ENCODE results near the gene ANK3.
A peak's percentile ranks its signal among the peaks of the same experiment; 100 is the strongest.

The ANK3 gene

GRCh38 chr10:60414877-60415585 is 25.4 kb upstream of the ANK3 start:
- no peak overlapping the region for H3K27ac ChIP-seq
- DNase-seq (ENCODE audit: low read depth, low spot score): peak; percentile 55

GRCh38 chr10:60414111-60414510 is 24.4 kb upstream of the ANK3 start:
- no peak for DNase-seq (ENCODE audit: low read depth, low spot score)
- no peak overlapping the region for H3K27ac ChIP-seq

- no peak for DNase-seq (ENCODE audit: low read depth, low spot score)
- H3K27ac ChIP-seq: no peak overlapping the region
Measured at GRCh38 chr10:60413306-60414012, 23.8 kb upstream of the ANK3 start.

- DNase-seq (ENCODE audit: low read depth, low spot score): no peak
- H3K27ac ChIP-seq: no peak overlapping the region
Measured at GRCh38 chr10:60410970-60411369, 21.3 kb upstream of the ANK3 start.

DNA sequence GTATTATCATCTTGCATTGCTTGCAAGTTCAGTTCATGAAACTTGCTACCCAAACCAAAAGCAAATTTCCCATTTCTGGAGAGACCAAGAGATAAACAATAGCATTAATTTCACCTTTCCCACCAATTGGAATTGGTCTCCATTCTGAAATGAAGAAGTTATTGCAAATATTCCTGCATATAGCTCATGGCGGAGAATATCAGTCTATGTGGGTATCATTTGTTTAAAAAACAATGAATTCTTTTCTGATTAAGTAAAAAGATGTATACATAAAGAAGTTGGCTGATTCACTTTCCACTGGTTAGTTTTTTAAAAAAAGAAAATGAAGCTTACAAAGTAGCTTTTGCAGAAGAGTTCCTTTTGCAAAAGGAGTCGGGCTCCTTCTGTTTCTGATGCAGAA is 19.5 kb upstream of the ANK3 start:
- no peak for DNase-seq (ENCODE audit: low read depth, low spot score)

DNA sequence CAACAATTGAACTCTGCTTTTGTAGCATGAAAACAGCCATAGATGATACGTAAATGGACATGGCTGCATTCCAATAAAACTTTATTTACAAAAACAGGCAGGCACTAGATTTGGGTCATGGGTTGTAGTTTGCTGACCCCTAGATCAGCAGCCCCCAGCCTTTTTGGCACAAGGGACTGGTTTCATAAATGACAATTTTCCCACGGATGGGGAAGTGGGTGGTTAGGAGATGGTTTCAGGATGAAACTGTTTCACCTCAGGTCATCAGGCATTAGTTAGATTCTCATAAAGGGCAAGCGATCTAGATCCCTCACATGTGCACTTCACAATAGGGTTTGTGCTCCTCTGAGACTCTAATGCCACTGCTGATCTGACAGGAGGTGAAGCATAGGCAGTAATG is 16.5 kb upstream of the ANK3 start:
- H3K27ac ChIP-seq: no peak overlapping the region
- no peak for DNase-seq (ENCODE audit: low read depth, low spot score)

More for the DNA sequence above, 19.5 kb upstream of the ANK3 start:
- H3K27ac ChIP-seq: no peak overlapping the region

DNA sequence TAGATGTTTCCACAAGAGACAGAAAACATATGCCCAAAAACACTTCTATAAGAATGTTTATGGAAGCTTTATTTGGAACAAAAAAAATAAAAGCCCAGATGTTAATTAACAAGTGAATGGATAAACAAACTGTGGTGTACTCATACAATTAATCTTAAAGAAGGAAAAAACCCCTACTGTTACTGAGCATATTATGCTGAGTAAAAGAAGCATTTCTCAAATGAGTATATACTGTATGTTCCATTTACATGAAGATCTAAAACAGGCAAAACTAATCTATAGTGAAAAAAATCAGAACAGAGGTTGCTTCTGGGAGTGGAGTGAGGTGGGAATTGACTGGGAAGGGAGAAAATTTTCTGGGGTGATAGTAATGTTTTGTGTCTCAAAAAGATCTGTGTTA is 15.5 kb upstream of the ANK3 start:
- DNase-seq (ENCODE audit: low read depth, low spot score): no peak
- no peak overlapping the region for H3K27ac ChIP-seq

DNA sequence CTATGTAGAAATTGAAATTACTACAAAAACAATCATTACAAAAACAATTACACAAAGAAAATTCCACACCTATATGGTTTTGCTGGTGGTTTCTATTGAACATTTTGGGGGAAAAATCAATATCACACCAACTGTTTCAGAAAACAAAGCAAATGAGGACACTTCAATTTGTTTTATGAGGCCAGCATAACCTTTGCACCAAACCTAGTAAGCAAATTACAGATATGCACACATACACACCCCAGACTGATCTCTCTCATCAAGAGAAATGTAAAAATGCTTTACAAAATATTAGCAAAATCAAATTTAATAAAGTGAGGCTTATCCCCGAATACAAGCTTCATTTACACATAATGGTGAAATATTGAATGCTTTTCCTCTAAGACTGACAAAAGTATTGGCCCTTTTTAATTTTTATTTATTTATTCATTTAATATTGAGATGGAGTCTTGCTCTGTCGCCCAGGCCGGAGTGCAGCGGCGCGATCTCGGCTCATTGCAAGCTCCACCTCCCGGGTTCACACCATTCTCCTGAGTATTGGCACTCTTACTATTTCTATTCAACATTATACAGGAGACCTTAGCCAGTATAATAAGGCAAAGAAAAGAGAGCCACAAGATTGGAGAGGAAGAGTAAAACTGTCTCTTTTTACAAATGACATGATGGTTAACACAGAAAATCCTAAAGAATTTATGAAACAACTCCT is 13.6 kb upstream of the ANK3 start:
- H3K27ac ChIP-seq: no peak overlapping the region
- no peak for DNase-seq (ENCODE audit: low read depth, low spot score)

- DNase-seq (ENCODE audit: low read depth, low spot score): no peak
Measured at GRCh38 chr10:60400366-60400765, 10.7 kb upstream of the ANK3 start.

GRCh38 chr10:60399328-60399727 is 9.7 kb upstream of the ANK3 start:
- DNase-seq (ENCODE audit: low read depth, low spot score): no peak
- H3K27ac ChIP-seq: no peak overlapping the region

More at GRCh38 chr10:60400366-60400765, 10.7 kb upstream of the ANK3 start:
- H3K27ac ChIP-seq: no peak overlapping the region

- no peak overlapping the region for H3K27ac ChIP-seq
- no peak for DNase-seq (ENCODE audit: low read depth, low spot score)
Measured at GRCh38 chr10:60397792-60398191, 8.1 kb upstream of the ANK3 start.

GRCh38 chr10:60396766-60397165 is 7.1 kb upstream of the ANK3 start:
- DNase-seq (ENCODE audit: low read depth, low spot score): no peak
- no peak overlapping the region for H3K27ac ChIP-seq

- no peak for DNase-seq (ENCODE audit: low read depth, low spot score)
Measured at GRCh38 chr10:60395711-60396110, 6.0 kb upstream of the ANK3 start.

DNA sequence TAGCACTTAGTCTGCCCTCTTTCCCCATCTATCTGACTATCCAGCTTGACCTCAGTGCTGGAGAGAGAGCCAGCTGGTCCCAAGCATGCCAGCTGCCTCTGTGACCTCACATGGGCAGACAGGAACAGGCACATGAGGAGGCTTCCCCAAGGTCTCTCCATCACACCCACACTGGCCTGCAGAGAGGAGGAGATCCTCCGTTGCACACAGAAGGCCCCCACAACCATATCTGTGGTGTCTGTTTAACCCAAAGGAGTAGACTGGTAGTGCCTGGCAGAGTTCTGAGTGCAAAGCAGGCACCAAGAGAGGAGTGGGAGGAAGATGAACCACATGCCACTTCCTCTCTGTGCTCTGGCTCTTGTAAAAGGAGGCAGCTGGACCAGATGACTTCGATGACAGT is 4.8 kb upstream of the ANK3 start:
- DNase-seq (ENCODE audit: low read depth, low spot score): no peak
- no peak overlapping the region for H3K27ac ChIP-seq

More at GRCh38 chr10:60395711-60396110, 6.0 kb upstream of the ANK3 start:
- H3K27ac ChIP-seq: no peak overlapping the region

- DNase-seq (ENCODE audit: low read depth, low spot score): no peak
- no peak overlapping the region for H3K27ac ChIP-seq
Measured at GRCh38 chr10:60390224-60390626, 550 bp upstream of the ANK3 start.

- no peak overlapping the region for H3K27ac ChIP-seq
- no peak for DNase-seq (ENCODE audit: low read depth, low spot score)
Measured at GRCh38 chr10:60388709-60389301, 870 bp downstream of the ANK3 start.

- no peak overlapping the region for H3K27ac ChIP-seq
- no peak for DNase-seq (ENCODE audit: low read depth, low spot score)
Measured at GRCh38 chr10:60388116-60388625, 1.5 kb downstream of the ANK3 start.

- DNase-seq (ENCODE audit: low read depth, low spot score): no peak
- H3K27ac ChIP-seq: no peak overlapping the region
Measured at GRCh38 chr10:60387531-60387930, 2.1 kb downstream of the ANK3 start.

GRCh38 chr10:60385399-60385738 is 4.3 kb downstream of the ANK3 start:
- peak overlapping the region; percentile 35 for H3K27ac ChIP-seq
- DNase-seq (ENCODE audit: low read depth, low spot score): no peak

GRCh38 chr10:60384708-60385398 is 4.8 kb downstream of the ANK3 start:
- DNase-seq (ENCODE audit: low read depth, low spot score): peak; percentile 64
- peak overlapping the region; percentile 35 for H3K27ac ChIP-seq
